NB4 (cell line): Measurements from ENCODE around the gene ARID3A.

Experiments used
- DNase-seq: peaks from one replicate; pipeline ENCODE4 v3.0.0; 2010; ENCODE audit warnings: low read depth
- H3K4me3 ChIP-seq: one replicate; pipeline ENCODE4 v1.5.1; 2011; ENCODE audit warnings: mild to moderate bottlenecking, low read depth, low read length, moderate library complexity
- CTCF ChIP-seq: IDR thresholded peaks from one replicate; pipeline ENCODE4 v1.5.1; 2012; ENCODE audit warnings: low read depth, low read length
- MYC ChIP-seq: IDR thresholded peaks from 2 replicates; pipeline ENCODE4 v1.6.1; 2011; ENCODE audit warnings: low read depth, low read length
- POLR2A ChIP-seq: IDR thresholded peaks from 2 replicates; pipeline ENCODE4 v1.6.1; 2011; ENCODE audit warnings: mild to moderate bottlenecking; ENCODE audit not compliant: insufficient read length; ENCODE audit errors: extremely low read depth
- TF ChIP-seq, protein P1 (sequence below): IDR thresholded peaks from 2 replicates; pipeline ENCODE4 v1.6.1; 2011; ENCODE audit warnings: low read depth, low read length

ARID3A gene

GRCh38 chr19:991174-991931 lies 65.5 kb downstream of the ARID3A start:
- DNase-seq = peak; percentile 41
- TF ChIP-seq CTCF (no peak), POLR2A (no peak), MYC (no peak)
- TF ChIP-seq, protein P1, sequence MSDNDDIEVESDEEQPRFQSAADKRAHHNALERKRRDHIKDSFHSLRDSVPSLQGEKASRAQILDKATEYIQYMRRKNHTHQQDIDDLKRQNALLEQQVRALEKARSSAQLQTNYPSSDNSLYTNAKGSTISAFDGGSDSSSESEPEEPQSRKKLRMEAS = no peak
- H3K4me3 ChIP-seq = no peak overlapping the region

GRCh38 chr19:991932-992669 lies 66.3 kb downstream of the ARID3A start:
- no peak for DNase-seq
- H3K4me3 ChIP-seq = no peak overlapping the region
- TF ChIP-seq CTCF (no peak), POLR2A (no peak), MYC (no peak)
- TF ChIP-seq, protein P1 = no peak

GRCh38 chr19:992670-993055 lies 66.8 kb downstream of the ARID3A start:
- no peak overlapping the region for H3K4me3 ChIP-seq
- no peak for DNase-seq
- TF ChIP-seq POLR2A (no peak), MYC (no peak), CTCF (no peak)

DNA sequence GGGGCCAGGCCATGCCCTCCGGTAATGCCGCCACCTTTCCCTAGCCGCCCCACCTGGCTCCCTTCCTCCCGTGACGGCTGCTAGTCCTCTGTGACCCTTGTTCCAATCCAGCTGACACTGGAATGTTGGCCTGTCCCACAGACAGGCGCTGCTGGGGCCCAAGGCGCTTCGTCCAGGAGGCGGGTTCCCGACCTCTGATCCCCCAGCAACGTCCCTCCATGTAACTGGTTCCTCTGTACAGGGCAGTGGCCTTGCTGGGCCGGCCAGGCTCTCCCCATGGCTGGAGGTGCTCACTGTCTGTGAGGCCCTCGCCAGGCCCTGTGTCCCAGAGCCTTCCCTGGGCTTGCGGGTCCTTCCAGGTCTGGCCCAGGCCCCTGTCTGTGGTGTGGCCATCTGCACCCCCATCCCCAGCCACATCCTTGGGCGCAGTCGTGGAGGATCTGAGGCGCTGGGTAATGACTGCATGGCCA lies 67.6 kb downstream of the ARID3A start:
- H3K4me3 ChIP-seq = no peak overlapping the region
- DNase-seq = no peak

DNA sequence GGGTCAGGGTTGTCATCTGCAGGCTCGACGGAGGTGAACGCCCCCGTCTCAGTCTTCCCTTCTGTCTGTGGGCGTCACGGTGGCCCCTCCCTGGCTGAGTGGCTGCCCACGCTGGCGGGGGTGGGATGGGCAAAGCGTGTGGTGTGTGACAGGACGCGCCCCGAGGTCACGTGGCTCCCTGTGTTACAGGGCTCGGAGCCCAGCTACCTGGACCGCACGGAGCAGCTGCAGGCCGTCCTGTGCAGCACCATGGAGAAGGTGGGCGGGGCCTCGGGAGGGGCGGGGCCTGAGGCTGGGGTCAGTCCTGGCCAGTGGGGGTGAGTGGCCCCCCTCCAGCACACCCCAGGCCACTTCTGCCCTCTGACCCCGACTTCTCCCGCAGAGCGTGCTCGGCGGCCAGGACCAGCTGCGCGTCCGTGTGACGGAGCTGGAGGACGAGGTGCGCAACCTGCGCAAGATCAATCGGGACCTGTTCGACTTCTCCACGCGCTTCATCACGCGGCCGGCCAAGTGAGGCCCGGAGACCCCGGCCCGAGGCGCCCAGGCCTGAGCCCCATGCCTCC lies 68.1 kb downstream of the ARID3A start:
- no peak overlapping the region for H3K4me3 ChIP-seq
- no peak for TF ChIP-seq POLR2A
- no peak for TF ChIP-seq MYC
- TF ChIP-seq, protein P1 = no peak
- TF ChIP-seq CTCF = no peak
- DNase-seq = no peak

More for the DNA sequence above, 67.6 kb downstream of the ARID3A start:
- no peak for TF ChIP-seq CTCF
- TF ChIP-seq, protein P1 = no peak
- TF ChIP-seq POLR2A = no peak
- TF ChIP-seq MYC = no peak
